ENCODE measurements around the gene TRIM44. TPM values are rescaled to one million over a fixed set of nuclear protein-coding genes. Genes with fewer than 3 reads are reported as not detected.

TRIM44 gene
- 10 to 100 TPM; 43.3 to 65.7 (median 53.8) TPM for total RNA-seq
- polyA plus RNA-seq = 1 to 10 TPM; 5.3 to 9.0 (median 5.5) TPM
- long read RNA-seq, donor 1, full-length matches to known transcripts = 11 of 18 reads
- long read RNA-seq, donor 1, partial matches to known transcripts = 7 of 18 reads
- long read RNA-seq, donor 1, other reads (novel, unspliced or antisense) = 0 of 18 reads
- long read RNA-seq, donor 2, full-length matches to known transcripts = 9 of 21 reads
- long read RNA-seq, donor 2, partial matches to known transcripts = 12 of 21 reads
- long read RNA-seq, donor 2, other reads (novel, unspliced or antisense) = 0 of 21 reads

- no peaks in the 10 kb centered on the region for H3K27me3 ChIP-seq (replicated peaks in 1 of 7)
- H3K36me3 ChIP-seq = peaks cover 0 to 29% (median 2%) of the 10 kb centered on the region in 6 donors
- TF ChIP-seq CTCF (IDR thresholded peaks at IDR 0.05 in 8 of 11, conservative IDR thresholded peaks at IDR 0.05 in 3 of 11) (no peak), POLR2AphosphoS5 (IDR thresholded peaks at IDR 0.05) (peak; percentile 52 to 87 (median 83)), POLR2A (IDR thresholded peaks at IDR 0.05) (peak in 1 of 3 donors; percentile 29)
- peaks cover 11 to 33% (median 23%) of the 10 kb centered on the region in 6 donors for H3K4me1 ChIP-seq
- H3K27ac ChIP-seq = peak within 1 kb of the TSS; percentile 94 to 98 (median 96)
- intact Hi-C loops (cut with DNase I; ENCODE audit: low total_unique reads) = no loop called here
- WGBS, 5 donors = 3 to 5% (median 4%) methylated on average over 61 to 82 of the region's 82 CpGs
- H3K9me3 ChIP-seq = peaks cover 13 to 48% (median 46%) of the 10 kb centered on the region in 8 donors
- H3K4me3 ChIP-seq = peak within 1 kb of the TSS; percentile 65 to 85 (median 71)
- peak; percentile 96 for DNase-seq
Observed at GRCh38 chr11:35662649-35663407, at the start of gene TRIM44. TRIM44 (plus strand) TSS chr11:35662775; CDS start chr11:35663112, 337 bp downstream.

GRCh38 chr11:35614939-35615569 is 47.5 kb upstream of the TRIM44 start:
- no peak overlapping the region for H3K27ac ChIP-seq
- no peak overlapping the region for H3K4me3 ChIP-seq
- H3K9me3 ChIP-seq = no peaks in the 10 kb centered on the region
- H3K36me3 ChIP-seq = no peaks in the 10 kb centered on the region
- intact Hi-C loops (cut with DNase I; ENCODE audit: low total_unique reads) = loop anchor here (5.0 to 10.0 kb wide), 3 partner anchors 210 to 652 kb away; no protein-coding TSS in a partner anchor
- peaks cover 0 to 87% (median 25%) of the 10 kb centered on the region in 7 donors for H3K27me3 ChIP-seq (replicated peaks in 1 of 7)
- 59 to 88% (median 66%) methylated on average over 1 of the region's 1 CpG for WGBS, 5 donors
- TF ChIP-seq POLR2AphosphoS5 (IDR thresholded peaks at IDR 0.05) = no peak
- no peak for TF ChIP-seq POLR2A (IDR thresholded peaks at IDR 0.05)
- no peak for TF ChIP-seq CTCF (IDR thresholded peaks at IDR 0.05 in 8 of 11, conservative IDR thresholded peaks at IDR 0.05 in 3 of 11)
- peaks cover 9 to 39% (median 26%) of the 10 kb centered on the region in 6 donors for H3K4me1 ChIP-seq
- no peak for DNase-seq

- DNase-seq = no peak
- Histone ChIP-seq H3K4me3 (no peak overlapping the region), H3K9me3 (no peaks in the 10 kb centered on the region), H3K4me1 (peaks cover 9 to 51% (median 34%) of the 10 kb centered on the region in 6 donors), H3K27ac (no peak overlapping the region), H3K27me3 (replicated peaks in 1 of 7) (peaks cover 0 to 88% (median 36%) of the 10 kb centered on the region in 7 donors), H3K36me3 (no peaks in the 10 kb centered on the region)
- no peak for TF ChIP-seq POLR2AphosphoS5 (IDR thresholded peaks at IDR 0.05)
- TF ChIP-seq CTCF (IDR thresholded peaks at IDR 0.05 in 8 of 11, conservative IDR thresholded peaks at IDR 0.05 in 3 of 11) = peak; percentile 36 to 83 (median 77)
- intact Hi-C loops (cut with DNase I; ENCODE audit: low total_unique reads) = loop anchor here (10.0 kb wide), 2 partner anchors 209 to 509 kb away; no protein-coding TSS in a partner anchor
- WGBS, 5 donors = 27 to 30% (median 28%) methylated on average over 8 of the region's 8 CpGs
Observed at GRCh38 chr11:35615921-35616900, 46.4 kb upstream of the TRIM44 start.

Data from spleen (tissue), 13 donors.